HG02623 (cell line): ENCODE data around the gene KIRREL1.

Experiments
- ATAC-seq: cut with Tn5 transposase; IDR thresholded peaks from one replicate; pipeline ENCODE4 v1.9.1; 2021; ENCODE audit warnings: moderate library complexity; ENCODE audit not compliant: unreplicated experiment

KIRREL1 gene

DNA sequence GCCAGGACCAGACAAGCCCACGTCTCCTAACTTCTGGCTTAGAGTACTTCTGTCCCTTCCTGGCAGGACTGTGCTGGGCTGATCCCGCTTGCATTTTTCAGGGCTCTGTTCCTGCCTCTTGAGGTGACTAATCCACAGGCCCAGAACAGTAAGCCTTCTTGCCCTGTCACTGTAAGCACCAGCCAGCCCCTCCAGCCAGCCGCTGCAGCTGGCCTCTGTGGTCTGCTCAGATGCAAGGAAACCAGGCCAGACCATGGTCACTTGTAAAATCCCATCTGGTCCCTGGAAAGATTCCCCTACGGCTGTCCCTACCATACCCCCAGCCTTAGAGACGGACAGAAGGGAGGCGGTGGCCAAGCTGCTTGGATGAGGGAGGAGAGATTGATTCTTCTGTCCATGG, 74.2 kb downstream of the KIRREL1 start:
- no peak for ATAC-seq

GRCh38 chr1:158068918-158069317, 75.5 kb downstream of the KIRREL1 start:
- no peak for ATAC-seq

GRCh38 chr1:158071138-158071537, 77.7 kb downstream of the KIRREL1 start:
- ATAC-seq = no peak

GRCh38 chr1:158075078-158075477, 81.6 kb downstream of the KIRREL1 start:
- ATAC-seq = no peak

GRCh38 chr1:158076441-158076840, 83.0 kb downstream of the KIRREL1 start:
- ATAC-seq = no peak

DNA sequence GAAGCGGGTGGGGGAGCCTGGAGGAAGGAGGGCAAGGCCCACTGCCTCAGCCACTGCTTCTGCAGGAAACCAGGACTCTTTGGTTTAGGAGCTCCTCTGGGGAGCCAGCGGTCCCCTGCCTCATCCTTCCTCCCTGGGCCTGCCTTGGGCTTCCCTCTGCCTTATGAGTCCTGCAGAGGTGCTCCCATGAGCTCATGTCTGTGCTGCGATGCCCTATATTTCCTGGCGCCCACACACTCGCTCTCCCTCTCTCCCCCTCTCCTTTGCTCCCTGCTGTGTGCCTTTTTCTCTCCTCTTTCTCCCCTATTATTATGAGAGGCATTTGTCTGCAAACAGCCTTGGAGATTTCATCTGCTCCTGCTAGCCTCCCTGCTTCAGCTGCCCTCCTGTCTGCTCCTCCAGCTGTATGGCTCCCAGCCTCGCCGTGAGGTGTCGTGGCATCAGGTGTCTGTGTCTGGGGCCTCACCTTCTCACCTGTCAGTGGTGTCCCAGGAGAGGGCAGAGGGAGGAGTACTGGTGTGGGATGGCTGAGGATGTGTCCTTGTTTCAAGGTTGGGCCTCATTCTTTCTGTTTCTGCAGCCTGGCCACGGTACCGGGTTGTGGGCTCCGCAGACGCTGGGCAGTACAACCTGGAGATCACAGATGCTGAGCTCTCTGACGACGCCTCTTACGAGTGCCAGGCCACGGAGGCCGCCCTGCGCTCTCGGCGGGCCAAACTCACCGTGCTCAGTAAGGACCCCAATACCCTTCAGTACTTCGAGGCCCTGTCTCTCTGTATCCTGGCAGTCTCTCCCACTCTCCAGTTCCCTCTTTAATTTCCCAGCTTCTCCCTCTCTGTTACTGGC, 84.2 kb downstream of the KIRREL1 start:
- no peak for ATAC-seq

DNA sequence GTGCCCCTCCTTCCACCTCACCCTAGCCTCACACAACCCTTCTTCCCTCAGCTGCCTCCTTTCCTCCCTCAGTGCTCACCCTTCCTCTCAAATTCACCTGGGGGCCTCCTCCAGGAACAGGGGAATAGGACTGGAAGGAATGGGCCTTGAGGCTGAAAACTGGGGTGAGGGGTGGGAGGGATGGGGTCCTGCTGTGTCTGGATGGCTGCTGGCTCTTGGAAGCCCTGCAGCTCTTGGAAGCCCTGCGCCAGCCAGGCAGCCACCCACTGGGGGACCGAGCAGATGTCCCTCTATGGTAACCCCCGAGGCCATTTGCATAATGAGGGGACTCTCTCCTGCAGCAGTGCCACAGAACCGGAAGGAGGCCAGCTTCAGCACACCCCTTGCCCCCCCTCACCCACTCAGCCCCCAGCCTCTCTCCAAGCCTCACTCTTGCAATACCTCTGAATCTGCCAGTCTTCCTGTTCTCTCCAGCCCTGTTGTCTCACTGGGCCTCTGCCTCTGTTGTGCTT, 85.2 kb downstream of the KIRREL1 start:
- no peak for ATAC-seq

DNA sequence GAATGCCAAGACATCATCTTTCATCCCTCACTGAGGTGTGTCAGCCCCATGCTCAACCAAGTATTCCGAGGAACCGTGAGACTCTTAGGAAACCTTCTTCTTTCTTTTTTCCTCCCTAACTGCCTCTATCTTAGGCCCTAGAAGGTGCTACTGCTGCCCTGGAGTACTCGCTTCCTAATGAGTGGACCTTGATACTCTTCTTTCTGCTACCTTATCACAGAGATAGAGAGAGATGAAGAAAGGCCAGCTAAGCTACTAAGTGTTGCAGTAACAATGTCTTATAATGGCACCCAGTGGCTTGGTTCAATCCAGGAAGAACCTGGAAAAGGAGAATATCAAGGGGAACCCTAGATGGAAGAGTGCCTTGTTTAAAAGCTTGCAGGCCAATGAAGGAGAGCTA, 86.6 kb downstream of the KIRREL1 start:
- ATAC-seq = no peak

GRCh38 chr1:158084336-158084735, 90.9 kb downstream of the KIRREL1 start:
- no peak for ATAC-seq

DNA sequence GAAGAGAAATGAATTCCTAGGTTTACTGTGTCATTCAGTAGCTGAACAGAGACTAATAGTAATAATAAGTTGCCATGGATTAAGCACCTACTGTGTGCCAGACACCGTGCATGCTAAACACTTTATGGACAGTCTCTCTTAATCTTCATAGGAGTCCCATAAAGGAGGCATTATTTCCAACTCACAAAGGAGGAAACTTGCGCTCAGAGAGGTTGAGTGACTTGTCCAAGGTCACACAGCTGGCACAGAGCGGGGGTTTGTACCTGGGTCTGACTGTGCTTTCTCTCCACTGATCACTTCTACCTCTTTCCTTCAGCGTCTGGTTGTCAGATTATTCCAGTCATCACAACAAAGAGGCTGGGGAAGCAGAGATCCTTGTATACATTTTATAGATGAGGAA, 91.3 kb downstream of the KIRREL1 start:
- ATAC-seq = no peak

DNA sequence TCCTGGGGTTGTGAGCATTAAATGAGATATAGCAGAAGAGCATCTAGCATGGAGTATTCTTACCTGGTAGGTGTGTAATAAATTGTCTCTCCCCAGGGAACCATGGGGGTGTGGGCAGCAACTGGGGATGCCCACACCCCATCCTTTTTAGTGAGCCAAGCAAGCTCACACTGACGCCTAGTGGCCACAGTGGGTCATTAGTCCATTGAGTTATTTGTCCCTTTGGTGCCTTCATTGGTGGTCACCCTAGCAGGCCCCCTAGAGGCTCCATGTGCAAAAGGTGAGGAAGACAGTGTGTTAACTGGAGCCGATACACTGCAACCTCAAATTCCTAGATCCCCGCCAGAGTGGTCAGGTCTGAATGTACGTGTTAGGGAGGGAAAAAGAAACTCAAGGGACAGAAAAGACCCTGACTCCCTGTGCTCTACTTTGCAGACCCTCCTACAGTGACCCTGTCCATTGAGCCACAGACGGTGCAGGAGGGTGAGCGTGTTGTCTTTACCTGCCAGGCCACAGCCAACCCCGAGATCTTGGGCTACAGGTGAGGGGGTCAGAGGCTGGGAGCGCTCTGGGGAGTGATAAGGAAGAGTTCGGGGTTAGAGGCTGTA, 94.0 kb downstream of the KIRREL1 start:
- ATAC-seq = peak; percentile 55

DNA sequence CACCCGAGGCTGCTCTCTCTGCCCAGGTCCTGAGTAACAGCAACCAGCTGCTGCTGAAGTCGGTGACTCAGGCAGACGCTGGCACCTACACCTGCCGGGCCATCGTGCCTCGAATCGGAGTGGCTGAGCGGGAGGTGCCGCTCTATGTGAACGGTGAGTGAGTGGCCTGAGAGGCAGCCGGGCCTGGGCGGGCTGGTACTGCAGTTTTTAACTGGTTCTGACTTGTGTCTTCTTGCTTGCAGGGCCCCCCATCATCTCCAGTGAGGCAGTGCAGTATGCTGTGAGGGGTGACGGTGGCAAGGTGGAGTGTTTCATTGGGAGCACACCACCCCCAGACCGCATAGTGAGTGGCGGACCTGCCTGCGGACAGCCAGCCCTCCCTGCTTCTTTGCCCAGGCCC, 96.0 kb downstream of the KIRREL1 start:
- no peak for ATAC-seq

- no peak for ATAC-seq
Measured at GRCh38 chr1:158089925-158090637, 96.6 kb downstream of the KIRREL1 start.

DNA sequence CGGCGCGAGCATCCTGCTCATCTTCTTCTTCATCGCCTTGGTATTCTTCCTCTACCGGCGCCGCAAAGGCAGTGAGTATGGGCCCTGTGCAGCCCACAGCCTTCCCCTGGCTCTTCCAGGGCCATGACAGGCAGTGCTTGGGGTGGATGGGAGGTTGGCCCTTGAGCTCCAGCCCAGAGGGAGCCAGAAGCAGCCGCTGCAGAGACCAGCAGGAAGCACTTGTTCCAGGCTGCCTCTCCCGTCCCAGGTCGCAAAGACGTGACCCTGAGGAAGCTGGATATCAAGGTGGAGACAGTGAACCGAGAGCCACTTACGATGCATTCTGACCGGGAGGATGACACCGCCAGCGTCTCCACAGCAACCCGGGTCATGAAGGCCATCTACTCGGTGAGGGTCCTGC, 99.9 kb downstream of the KIRREL1 start:
- ATAC-seq = no peak

- no peak for ATAC-seq
Measured at GRCh38 chr1:158094571-158094970, 101.1 kb downstream of the KIRREL1 start.

GRCh38 chr1:158095737-158096335, 102.4 kb downstream of the KIRREL1 start:
- ATAC-seq = no peak

DNA sequence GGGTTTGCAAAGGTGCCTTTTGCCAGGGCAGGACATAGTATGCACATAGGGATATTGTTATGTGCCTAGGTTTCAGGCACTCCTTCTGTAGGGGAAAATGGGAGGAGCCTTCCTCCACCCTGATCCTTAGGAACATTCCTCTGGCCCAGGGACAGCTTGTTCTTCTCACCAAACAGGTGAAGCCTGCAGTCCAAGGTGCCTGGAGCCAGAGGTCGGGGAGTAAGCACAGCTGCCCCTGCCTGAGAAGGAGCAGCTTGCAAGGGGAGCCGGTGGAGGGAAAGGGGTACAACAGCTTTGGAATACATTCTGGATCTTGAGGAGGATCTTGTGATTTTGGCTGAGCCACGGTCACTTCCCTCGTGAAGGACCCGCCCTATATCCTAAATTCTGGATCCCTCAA, 104.8 kb downstream of the KIRREL1 start:
- no peak for ATAC-seq

- no peak for ATAC-seq
Measured at GRCh38 chr1:158099185-158099584, 105.7 kb downstream of the KIRREL1 start.

DNA sequence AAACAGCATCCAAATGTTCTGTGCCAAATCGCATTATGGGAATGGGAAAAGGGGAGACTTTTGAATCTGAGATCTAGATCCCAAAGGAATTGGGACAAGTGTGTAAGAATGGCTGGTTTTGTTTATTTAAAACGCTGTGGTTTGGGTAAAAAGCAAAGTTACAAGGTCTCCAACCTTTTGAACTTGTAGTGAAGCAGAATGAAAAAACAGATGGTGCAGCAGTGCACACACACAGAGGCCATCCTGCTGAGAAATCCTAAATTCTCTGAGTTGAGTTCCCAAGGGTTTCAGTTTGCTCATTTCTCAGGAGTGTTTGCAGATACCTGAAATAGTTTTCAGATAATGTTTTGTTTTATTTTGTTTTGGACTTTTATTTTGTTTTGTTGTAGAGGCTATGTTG, 107.1 kb downstream of the KIRREL1 start:
- ATAC-seq = no peak

- no peak for ATAC-seq
Measured at GRCh38 chr1:158101455-158101854, 108.0 kb downstream of the KIRREL1 start.

GRCh38 chr1:158101927-158102326, 108.5 kb downstream of the KIRREL1 start:
- no peak for ATAC-seq
